OCI-LY3 (cell line): Measurements from ENCODE around the gene EXOSC10.

Source experiments
- EZH2phosphoT487 ChIP-seq: fragments of 200-600 bp; shearing (Covaris generic); IDR thresholded peaks from 2 replicates; pipeline ENCODE4 v1.6.1; 2018; ENCODE audit warnings: antibody characterized with exemption, mixed run types, low read depth
- TF ChIP-seq, protein P1 (sequence below): fragments of 200-600, 300-600 bp; sonication (generic); IDR thresholded peaks from 2 replicates; pipeline ENCODE4 v1.5.1; 2014; ENCODE audit warnings: antibody characterized with exemption, low read length, low read depth

DNA sequence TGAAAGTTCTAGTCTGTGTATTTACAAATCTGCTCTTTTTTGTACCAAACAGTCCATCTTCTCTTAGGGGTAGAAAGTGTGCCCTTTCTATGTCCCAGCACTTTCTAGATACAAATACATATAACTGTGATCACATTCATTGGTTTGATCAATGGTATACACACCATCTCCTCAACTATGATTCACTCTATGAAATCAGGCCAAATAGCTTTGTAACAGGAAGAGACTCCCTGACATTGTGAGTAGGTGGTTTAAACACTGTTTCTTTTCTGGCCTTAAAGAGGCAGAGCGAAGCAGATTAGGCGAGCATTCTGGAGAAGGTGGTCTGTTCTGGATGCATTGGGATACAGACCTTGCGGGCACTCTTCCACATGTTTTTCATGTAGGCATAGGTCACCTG is 39.3 kb upstream of the EXOSC10 start:
- TF ChIP-seq, protein P1, sequence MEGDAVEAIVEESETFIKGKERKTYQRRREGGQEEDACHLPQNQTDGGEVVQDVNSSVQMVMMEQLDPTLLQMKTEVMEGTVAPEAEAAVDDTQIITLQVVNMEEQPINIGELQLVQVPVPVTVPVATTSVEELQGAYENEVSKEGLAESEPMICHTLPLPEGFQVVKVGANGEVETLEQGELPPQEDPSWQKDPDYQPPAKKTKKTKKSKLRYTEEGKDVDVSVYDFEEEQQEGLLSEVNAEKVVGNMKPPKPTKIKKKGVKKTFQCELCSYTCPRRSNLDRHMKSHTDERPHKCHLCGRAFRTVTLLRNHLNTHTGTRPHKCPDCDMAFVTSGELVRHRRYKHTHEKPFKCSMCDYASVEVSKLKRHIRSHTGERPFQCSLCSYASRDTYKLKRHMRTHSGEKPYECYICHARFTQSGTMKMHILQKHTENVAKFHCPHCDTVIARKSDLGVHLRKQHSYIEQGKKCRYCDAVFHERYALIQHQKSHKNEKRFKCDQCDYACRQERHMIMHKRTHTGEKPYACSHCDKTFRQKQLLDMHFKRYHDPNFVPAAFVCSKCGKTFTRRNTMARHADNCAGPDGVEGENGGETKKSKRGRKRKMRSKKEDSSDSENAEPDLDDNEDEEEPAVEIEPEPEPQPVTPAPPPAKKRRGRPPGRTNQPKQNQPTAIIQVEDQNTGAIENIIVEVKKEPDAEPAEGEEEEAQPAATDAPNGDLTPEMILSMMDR: no peak
- no peak for TF ChIP-seq EZH2phosphoT487
